HG02610 (cell line): ENCODE results near the gene DND1.
A peak's percentile ranks its signal among the peaks of the same experiment; 100 is the strongest.
"Not testable (repeated sequence)": the region's sequence is repeated elsewhere in the genome, so short reads cannot be mapped to it uniquely, and the experiment has no call there.

ENCODE experiments used
- ATAC-seq: cut with Tn5 transposase; IDR thresholded peaks from one replicate; pipeline ENCODE4 v1.9.1; 2021; ENCODE audit warnings: mild to moderate bottlenecking, moderate library complexity; ENCODE audit not compliant: unreplicated experiment

DND1 gene

GRCh38 chr5:140631831-140632365, 41.5 kb downstream of the DND1 start:
- ATAC-seq = peak; percentile 31

- ATAC-seq = no peak
These were observed 42.3 kb downstream of the DND1 start for GRCh38 chr5:140631036-140631417.

- no peak for ATAC-seq
These were observed 42.9 kb downstream of the DND1 start for GRCh38 chr5:140630292-140631035.

DNA sequence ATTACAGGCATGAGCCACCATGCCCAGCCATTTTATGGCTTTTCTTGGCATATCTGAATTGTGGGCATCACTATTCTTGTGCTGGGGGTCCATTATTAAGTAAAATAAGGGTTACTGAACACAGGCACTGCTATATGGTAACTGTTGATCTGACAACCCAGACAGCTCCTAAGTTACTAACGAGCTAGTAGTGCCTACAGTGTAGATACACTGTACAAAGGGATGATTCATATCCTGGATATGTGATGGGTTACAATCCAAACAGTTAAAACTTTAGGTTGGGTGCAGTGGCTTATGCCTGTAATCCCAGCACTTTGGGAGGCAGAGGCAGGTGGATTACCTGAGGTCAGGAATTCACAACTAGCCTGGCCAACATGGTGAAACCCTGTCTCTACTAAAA, 44.7 kb downstream of the DND1 start:
- no peak for ATAC-seq

GRCh38 chr5:140627972-140628371, 45.4 kb downstream of the DND1 start:
- no peak for ATAC-seq

GRCh38 chr5:140624886-140625285, 48.5 kb downstream of the DND1 start:
- ATAC-seq = not testable (repeated sequence)

- ATAC-seq = not testable (repeated sequence)
These were observed 50.3 kb downstream of the DND1 start for GRCh38 chr5:140623061-140623460.

- ATAC-seq = no peak
These were observed 51.1 kb downstream of the DND1 start for GRCh38 chr5:140622301-140622700.
